ENCODE measurements around the gene CCDC177. TPM values are rescaled to one million over a fixed set of nuclear protein-coding genes. Genes with fewer than 3 reads are reported as not detected.

The CCDC177 gene
- total RNA-seq, 1 donor from 2014 or later: 0.34 TPM

Other genes with a start within 250 kb of the CCDC177 start
- 257 to 273 TPM (median 261 TPM) in 3 replicates for gene ERH, start 176.6 kb downstream of the CCDC177 start, total RNA-seq
- 59.1 to 59.9 TPM (median 59.4 TPM) in 3 replicates for gene SLC39A9, start 176.2 kb downstream of the CCDC177 start, total RNA-seq
- 0.20 to 0.24 TPM (median 0.20 TPM) in 3 replicates for gene PLEKHD1, start 90.1 kb downstream of the CCDC177 start, total RNA-seq
- gene SUSD6, start 36.7 kb upstream of the CCDC177 start, total RNA-seq: 34.7 to 37.3 TPM (median 35.3 TPM) in 3 replicates
- gene SRSF5, start 192.3 kb upstream of the CCDC177 start, total RNA-seq: 533 to 567 TPM (median 547 TPM) in 3 replicates
- gene SLC10A1, start 222.4 kb upstream of the CCDC177 start, total RNA-seq: not detected in 3 replicates

Data from mesothelial cell of epicardium (in vitro differentiated cells).